HUES48 (cell line): ENCODE results near the gene SELENOO.

ENCODE experiments used
- H3K27ac ChIP-seq: one replicate; pipeline ENCODE4 v1.7.0; 2013; ENCODE audit warnings: low read depth, low read length, inconsistent platforms
- H3K27me3 ChIP-seq: 2 replicates; pipeline ENCODE4 v1.6.1; 2013; ENCODE audit warnings: mild to moderate bottlenecking, low read length; ENCODE audit not compliant: control insufficient read depth, insufficient read depth
- H3K36me3 ChIP-seq: 2 replicates; pipeline ENCODE4 v1.6.1; 2013; ENCODE audit warnings: low read length; ENCODE audit not compliant: control insufficient read depth, insufficient read depth
- H3K4me1 ChIP-seq: 2 replicates; pipeline ENCODE4 v1.6.1; 2013; ENCODE audit warnings: mild to moderate bottlenecking, low read length; ENCODE audit not compliant: control insufficient read depth, insufficient read depth
- H3K4me3 ChIP-seq: 2 replicates; pipeline ENCODE4 v1.5.1; 2013; ENCODE audit warnings: mild to moderate bottlenecking, low read depth, low read length
- H3K9ac ChIP-seq: 2 replicates; pipeline ENCODE4 v1.6.1; 2013; ENCODE audit warnings: mild to moderate bottlenecking, low read depth, low read length, moderate library complexity
- H3K9me3 ChIP-seq: 2 replicates; pipeline ENCODE4 v1.6.1; 2013; ENCODE audit warnings: low read length; ENCODE audit not compliant: control insufficient read depth, insufficient read depth

SELENOO gene

DNA sequence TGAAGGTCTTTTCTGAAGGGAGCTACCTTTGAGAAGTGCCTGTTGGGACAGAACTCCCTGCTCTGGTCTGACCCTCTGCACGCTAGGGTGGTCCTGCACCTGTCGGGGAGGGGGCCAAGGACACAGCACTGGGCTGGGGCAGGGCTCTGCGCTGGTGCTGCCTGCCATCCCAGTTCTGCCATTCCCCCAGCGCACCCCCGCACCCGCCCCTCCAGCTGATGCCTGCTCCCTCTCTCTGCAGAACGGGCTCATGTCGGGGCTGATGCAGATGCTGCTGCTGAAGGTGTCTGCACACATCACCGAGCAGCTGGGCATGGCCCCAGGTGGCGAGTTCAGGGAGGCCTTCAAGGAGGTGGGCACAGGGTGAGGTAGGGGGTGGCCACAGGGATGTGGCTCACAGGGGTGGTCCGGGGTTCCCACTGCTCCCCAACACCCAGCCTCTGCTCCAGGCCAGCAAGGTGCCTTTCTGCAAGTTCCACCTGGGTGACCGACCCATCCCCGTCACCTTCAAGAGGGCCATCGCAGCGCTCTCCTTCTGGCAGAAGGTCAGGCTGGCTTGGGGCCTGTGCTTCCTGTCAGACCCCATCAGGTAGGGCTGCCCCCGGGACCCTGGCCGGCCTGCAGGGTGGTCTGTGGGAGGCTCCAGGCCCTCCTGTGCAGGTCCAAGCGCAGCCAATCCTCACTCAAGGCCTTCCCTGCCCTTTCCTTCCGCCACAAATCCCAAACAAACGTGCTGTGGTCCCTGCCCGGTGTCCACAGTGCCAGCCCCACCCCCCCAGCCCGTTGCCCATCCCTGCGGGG, 3.6 kb upstream of the SELENOO start:
- Histone ChIP-seq H3K4me1 (0 out of 2 replicates have a peak, but pooled peaks cover 6% of the 10 kb centered on the region), H3K27ac (no peak overlapping the region), H3K27me3 (no peaks in the 10 kb centered on the region), H3K9me3 (no peaks in the 10 kb centered on the region), H3K4me3 (no peak overlapping the region), H3K36me3 (peaks cover 45% of the 10 kb centered on the region), H3K9ac (no peak overlapping the region)

DNA sequence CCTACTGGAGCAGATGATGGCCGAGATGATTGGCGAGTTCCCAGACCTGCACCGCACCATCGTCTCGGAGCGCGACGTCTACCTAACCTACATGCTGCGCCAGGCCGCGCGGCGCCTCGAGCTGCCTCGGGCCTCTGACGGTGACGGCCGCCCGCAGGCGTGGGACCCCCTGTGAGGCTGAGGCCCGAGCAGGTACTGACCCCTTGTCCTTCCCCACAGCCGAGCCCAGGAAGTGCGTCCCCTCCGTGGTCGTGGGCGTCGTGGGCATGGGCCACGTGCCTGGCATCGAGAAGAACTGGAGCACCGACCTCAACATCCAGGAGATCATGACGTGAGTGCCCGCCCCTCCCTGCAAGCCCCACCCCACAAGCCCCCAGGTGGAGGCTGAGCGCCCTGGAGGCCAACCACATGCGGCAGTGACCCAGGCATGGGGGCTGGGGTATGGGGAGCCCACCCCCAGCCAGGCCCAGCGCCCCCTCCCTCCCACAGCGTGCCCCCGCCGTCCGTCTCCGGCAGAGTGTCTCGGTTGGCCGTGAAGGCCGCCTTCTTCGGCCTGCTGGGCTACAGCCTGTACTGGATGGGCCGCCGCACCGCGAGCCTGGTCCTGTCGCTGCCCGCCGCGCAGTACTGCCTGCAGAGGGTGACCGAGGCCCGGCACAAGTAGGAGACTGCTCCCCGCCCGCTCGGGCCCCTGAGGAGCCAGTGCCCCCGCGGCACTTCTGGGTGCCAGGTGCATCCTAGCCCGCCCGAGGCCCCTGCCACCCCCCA, 2.8 kb upstream of the SELENOO start:
- no peak overlapping the region for H3K4me3 ChIP-seq
- H3K27me3 ChIP-seq: no peaks in the 10 kb centered on the region
- 0 out of 2 replicates have a peak, but pooled peaks cover 6% of the 10 kb centered on the region for H3K4me1 ChIP-seq
- no peak overlapping the region for H3K27ac ChIP-seq
- no peak overlapping the region for H3K9ac ChIP-seq
- no peaks in the 10 kb centered on the region for H3K9me3 ChIP-seq
- H3K36me3 ChIP-seq: peaks cover 48% of the 10 kb centered on the region

- no peaks in the 10 kb centered on the region for H3K27me3 ChIP-seq
- 0 out of 2 replicates have a peak, but pooled peaks cover 6% of the 10 kb centered on the region for H3K4me1 ChIP-seq
- H3K4me3 ChIP-seq: no peak overlapping the region
- H3K9me3 ChIP-seq: no peaks in the 10 kb centered on the region
- no peak overlapping the region for H3K9ac ChIP-seq
- no peak overlapping the region for H3K27ac ChIP-seq
- H3K36me3 ChIP-seq: peaks cover 49% of the 10 kb centered on the region
Observed at GRCh38 chr22:50198624-50199017, 2.2 kb upstream of the SELENOO start.

- H3K9ac ChIP-seq: no peak overlapping the region
- peak overlapping the region; percentile 79; the same call in 1 of the 2 replicates for H3K4me3 ChIP-seq
- peak overlapping the region; percentile 20 for H3K27ac ChIP-seq
- H3K4me1 ChIP-seq: 0 out of 2 replicates have a peak, but pooled peaks cover 6% of the 10 kb centered on the region
- no peaks in the 10 kb centered on the region for H3K9me3 ChIP-seq
- no peaks in the 10 kb centered on the region for H3K27me3 ChIP-seq
- H3K36me3 ChIP-seq: peaks cover 42% of the 10 kb centered on the region
Observed at GRCh38 chr22:50199251-50199721, 1.5 kb upstream of the SELENOO start.

DNA sequence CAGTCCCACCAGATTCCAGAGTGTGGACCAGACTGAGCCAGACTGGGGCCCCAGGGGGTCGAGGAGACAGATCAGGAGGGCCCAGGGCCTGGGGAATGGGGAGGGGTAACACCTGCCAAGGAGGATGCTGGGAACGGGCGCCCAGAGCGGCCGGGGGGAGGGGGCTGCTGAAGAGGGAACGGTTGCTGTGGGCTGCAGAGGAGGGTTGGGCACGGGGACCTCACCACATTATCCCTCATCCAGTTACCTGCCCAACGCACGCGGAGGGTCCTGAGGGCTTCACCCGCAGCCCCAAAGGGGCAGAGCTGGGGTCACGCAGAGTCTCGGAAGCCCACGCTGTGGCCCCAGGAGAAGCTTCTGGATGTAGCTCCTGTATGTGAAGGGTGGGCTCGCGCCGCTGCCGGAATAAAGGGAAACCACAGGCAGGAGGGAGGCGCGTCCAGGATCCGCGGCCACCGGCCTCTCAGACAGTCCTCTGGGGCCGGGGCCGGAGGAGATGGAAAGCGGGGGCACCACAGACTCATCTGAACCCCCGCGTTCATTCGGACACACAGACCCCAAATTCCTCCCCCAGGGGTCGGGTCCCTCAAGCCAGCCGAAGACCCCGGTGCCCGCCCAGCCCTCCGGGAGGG, 866 bp upstream of the SELENOO start:
- Histone ChIP-seq H3K27me3 (no peaks in the 10 kb centered on the region), H3K4me1 (0 out of 2 replicates have a peak, but pooled peaks cover 6% of the 10 kb centered on the region)

GRCh38 chr22:50201191-50202129, 649 bp downstream of the SELENOO start:
- Histone ChIP-seq H3K27ac (no peak overlapping the region), H3K4me3 (peak overlapping the region; percentile 79), H3K36me3 (peaks cover 30% of the 10 kb centered on the region), H3K9me3 (no peaks in the 10 kb centered on the region), H3K4me1 (0 out of 2 replicates have a peak, but pooled peaks cover 6% of the 10 kb centered on the region), H3K27me3 (no peaks in the 10 kb centered on the region), H3K9ac (peak overlapping the region; percentile 24; the same call in 1 of the 2 replicates)

More for the DNA sequence above, 866 bp upstream of the SELENOO start:
- Histone ChIP-seq H3K9ac (peak overlapping the region; percentile 23; the same call in 1 of the 2 replicates), H3K9me3 (no peaks in the 10 kb centered on the region), H3K27ac (peak overlapping the region; percentile 28), H3K4me3 (peak overlapping the region; percentile 79), H3K36me3 (peaks cover 35% of the 10 kb centered on the region)

DNA sequence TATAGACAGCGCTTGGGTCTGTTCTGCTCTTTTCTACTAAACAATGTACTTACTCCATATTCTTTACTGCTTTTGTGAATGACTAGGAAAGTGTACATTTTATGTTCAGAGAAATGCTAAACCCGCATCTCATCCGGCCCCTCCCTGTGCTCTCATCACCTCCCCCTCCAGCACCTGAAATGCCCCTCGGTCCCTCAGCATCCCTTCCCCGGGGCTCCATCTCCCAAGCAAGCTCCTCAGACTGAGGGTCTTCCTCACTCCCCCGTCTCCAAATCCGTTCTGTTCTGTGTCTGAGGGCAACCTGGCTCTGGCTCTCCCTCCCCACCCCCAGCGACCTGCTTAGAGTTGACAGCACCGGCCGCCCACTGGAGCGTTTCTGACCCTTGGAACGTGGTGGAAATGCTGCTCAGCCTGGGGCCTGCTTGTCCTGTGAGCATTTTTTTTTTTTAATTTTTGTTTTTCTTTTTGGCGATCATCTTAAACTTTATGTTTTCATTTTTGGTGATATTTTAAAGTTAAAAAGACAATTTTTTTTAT, 1.4 kb downstream of the SELENOO start:
- no peaks in the 10 kb centered on the region for H3K9me3 ChIP-seq
- H3K4me1 ChIP-seq: 0 out of 2 replicates have a peak, but pooled peaks cover 6% of the 10 kb centered on the region
- no peak overlapping the region for H3K9ac ChIP-seq
- no peaks in the 10 kb centered on the region for H3K27me3 ChIP-seq
- H3K4me3 ChIP-seq: peak overlapping the region; percentile 79
- H3K36me3 ChIP-seq: peaks cover 26% of the 10 kb centered on the region
- no peak overlapping the region for H3K27ac ChIP-seq

DNA sequence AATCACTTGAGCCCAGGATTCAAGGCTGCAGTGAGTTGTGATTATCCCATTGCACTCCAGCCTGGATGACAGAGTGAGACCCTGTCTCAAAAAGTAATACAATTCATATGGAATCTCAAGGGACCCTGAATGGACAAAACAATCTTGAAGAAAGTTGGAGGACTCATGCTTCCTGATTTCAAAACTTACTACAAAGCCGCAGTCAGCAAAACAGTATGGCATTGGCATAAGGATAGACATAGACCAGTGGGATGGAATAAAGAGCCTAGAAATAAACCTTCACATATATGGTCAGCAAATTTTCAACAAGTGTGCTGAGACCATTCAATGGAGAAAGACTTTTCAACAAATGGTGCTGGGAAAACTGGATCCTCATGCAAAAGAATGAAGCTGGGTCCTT, 2.5 kb downstream of the SELENOO start:
- no peak overlapping the region for H3K9ac ChIP-seq
- H3K4me3 ChIP-seq: no peak overlapping the region
- H3K4me1 ChIP-seq: 0 out of 2 replicates have a peak, but pooled peaks cover 6% of the 10 kb centered on the region
- no peaks in the 10 kb centered on the region for H3K9me3 ChIP-seq
- H3K27me3 ChIP-seq: no peaks in the 10 kb centered on the region
- H3K27ac ChIP-seq: no peak overlapping the region
- H3K36me3 ChIP-seq: peaks cover 24% of the 10 kb centered on the region

GRCh38 chr22:50204571-50204970, 3.8 kb downstream of the SELENOO start:
- Histone ChIP-seq H3K36me3 (peaks cover 27% of the 10 kb centered on the region), H3K27ac (no peak overlapping the region)

More at GRCh38 chr22:50204571-50204970, 3.8 kb downstream of the SELENOO start:
- Histone ChIP-seq H3K9ac (no peak overlapping the region), H3K4me3 (no peak overlapping the region), H3K4me1 (0 out of 2 replicates have a peak, but pooled peaks cover 4% of the 10 kb centered on the region), H3K9me3 (no peaks in the 10 kb centered on the region), H3K27me3 (no peaks in the 10 kb centered on the region)
